ENCODE results near the gene NUP214. TPM values are rescaled to one million over a fixed set of nuclear protein-coding genes. Genes with fewer than 3 reads are reported as not detected.
"Not testable (repeated sequence)": the region's sequence is repeated elsewhere in the genome, so short reads cannot be mapped to it uniquely, and the experiment has no call there.

NUP214 gene
- total RNA-seq, 4 donors from 2014 or later, result 36.1 to 104 (median 69.6) TPM

GRCh38 chr9:131201856-131202255, 76.5 kb downstream of the NUP214 start:
- H3K4me1 ChIP-seq, result no peaks in the 10 kb centered on the region
- no peak for DNase-seq (ENCODE audit: low spot score in 2 of 2)
- H3K27ac ChIP-seq, result no peak overlapping the region
- TF ChIP-seq POLR2A (IDR thresholded peaks at IDR 0.05) (no peak), EP300 (IDR thresholded peaks at IDR 0.05) (no peak), POLR2AphosphoS5 (IDR thresholded peaks at IDR 0.05) (no peak)
- TF ChIP-seq, protein P1, sequence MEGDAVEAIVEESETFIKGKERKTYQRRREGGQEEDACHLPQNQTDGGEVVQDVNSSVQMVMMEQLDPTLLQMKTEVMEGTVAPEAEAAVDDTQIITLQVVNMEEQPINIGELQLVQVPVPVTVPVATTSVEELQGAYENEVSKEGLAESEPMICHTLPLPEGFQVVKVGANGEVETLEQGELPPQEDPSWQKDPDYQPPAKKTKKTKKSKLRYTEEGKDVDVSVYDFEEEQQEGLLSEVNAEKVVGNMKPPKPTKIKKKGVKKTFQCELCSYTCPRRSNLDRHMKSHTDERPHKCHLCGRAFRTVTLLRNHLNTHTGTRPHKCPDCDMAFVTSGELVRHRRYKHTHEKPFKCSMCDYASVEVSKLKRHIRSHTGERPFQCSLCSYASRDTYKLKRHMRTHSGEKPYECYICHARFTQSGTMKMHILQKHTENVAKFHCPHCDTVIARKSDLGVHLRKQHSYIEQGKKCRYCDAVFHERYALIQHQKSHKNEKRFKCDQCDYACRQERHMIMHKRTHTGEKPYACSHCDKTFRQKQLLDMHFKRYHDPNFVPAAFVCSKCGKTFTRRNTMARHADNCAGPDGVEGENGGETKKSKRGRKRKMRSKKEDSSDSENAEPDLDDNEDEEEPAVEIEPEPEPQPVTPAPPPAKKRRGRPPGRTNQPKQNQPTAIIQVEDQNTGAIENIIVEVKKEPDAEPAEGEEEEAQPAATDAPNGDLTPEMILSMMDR (IDR thresholded peaks at IDR 0.05), result no peak
- no peaks in the 10 kb centered on the region for H3K27me3 ChIP-seq
- H3K36me3 ChIP-seq, result peaks cover 96% of the 10 kb centered on the region
- no peaks in the 10 kb centered on the region for H3K9me3 ChIP-seq
- 94% methylated on average over 3 of the region's 3 CpGs for WGBS
- no peak overlapping the region for H3K4me3 ChIP-seq

DNA sequence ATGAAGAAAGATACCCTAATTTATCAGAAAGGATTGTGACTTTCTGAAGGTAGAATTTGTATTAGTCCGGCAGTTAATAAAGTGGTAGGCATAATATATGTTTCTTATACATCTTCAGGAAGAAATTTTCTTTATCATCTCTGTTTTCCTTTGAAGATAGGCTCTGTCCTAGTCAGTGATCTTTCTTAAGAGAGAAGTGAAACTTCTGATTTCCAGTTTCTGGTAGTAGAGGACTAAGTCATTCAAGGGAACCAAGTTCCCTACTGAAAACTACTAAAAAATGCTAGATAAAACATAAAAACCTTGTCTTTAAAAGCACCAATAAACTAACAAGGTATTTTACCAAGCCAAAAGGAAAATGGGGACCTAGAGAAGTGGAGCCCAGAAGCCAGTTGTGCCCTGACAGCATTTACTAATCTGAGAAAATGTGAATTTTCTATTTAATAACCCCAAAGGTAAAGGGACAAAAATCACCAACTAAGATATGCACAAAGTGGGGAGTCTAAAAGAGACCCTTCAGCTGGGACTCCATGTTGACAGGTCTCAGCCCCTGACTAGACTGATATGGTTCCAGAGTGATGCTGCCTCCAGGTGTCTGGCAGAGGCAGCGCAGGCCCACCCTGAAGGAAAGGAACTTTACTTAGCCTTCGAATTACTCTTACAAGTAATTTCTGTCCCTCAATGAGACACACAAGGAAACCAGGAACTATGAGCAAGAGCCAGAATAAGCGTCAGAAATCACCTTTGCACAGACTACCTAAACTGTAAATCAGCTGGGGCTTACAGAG, 78.2 kb downstream of the NUP214 start:
- TF ChIP-seq POLR2AphosphoS5 (IDR thresholded peaks at IDR 0.05) (no peak), EP300 (IDR thresholded peaks at IDR 0.05) (no peak), POLR2A (IDR thresholded peaks at IDR 0.05) (no peak)
- TF ChIP-seq, protein P1 (IDR thresholded peaks at IDR 0.05), result no peak
- no peaks in the 10 kb centered on the region for H3K27me3 ChIP-seq
- no peaks in the 10 kb centered on the region for H3K4me1 ChIP-seq
- no peaks in the 10 kb centered on the region for H3K9me3 ChIP-seq
- H3K4me3 ChIP-seq, result no peak overlapping the region
- 88% methylated on average over 4 of the region's 4 CpGs for WGBS
- DNase-seq (ENCODE audit: low spot score in 2 of 2), result no peak
- H3K36me3 ChIP-seq, result peaks cover 94% of the 10 kb centered on the region
- H3K27ac ChIP-seq, result no peak overlapping the region

GRCh38 chr9:131204285-131204684, 78.9 kb downstream of the NUP214 start:
- Histone ChIP-seq H3K4me3 (no peak overlapping the region), H3K27ac (no peak overlapping the region), H3K4me1 (no peaks in the 10 kb centered on the region), H3K36me3 (peaks cover 94% of the 10 kb centered on the region), H3K27me3 (no peaks in the 10 kb centered on the region), H3K9me3 (no peaks in the 10 kb centered on the region)
- no peak for DNase-seq (ENCODE audit: low spot score in 2 of 2)
- WGBS, result 87% methylated on average over 8 of the region's 8 CpGs
- TF ChIP-seq EP300 (IDR thresholded peaks at IDR 0.05) (no peak), POLR2AphosphoS5 (IDR thresholded peaks at IDR 0.05) (no peak), POLR2A (IDR thresholded peaks at IDR 0.05) (no peak)
- TF ChIP-seq, protein P1 (IDR thresholded peaks at IDR 0.05), result no peak

GRCh38 chr9:131206495-131206894, 81.1 kb downstream of the NUP214 start:
- DNase-seq (ENCODE audit: low spot score in 2 of 2), result no peak
- 99% methylated on average over 3 of the region's 3 CpGs for WGBS
- TF ChIP-seq POLR2A (IDR thresholded peaks at IDR 0.05) (no peak), EP300 (IDR thresholded peaks at IDR 0.05) (no peak), POLR2AphosphoS5 (IDR thresholded peaks at IDR 0.05) (no peak)
- TF ChIP-seq, protein P1 (IDR thresholded peaks at IDR 0.05), result no peak
- Histone ChIP-seq H3K27me3 (no peaks in the 10 kb centered on the region), H3K27ac (no peak overlapping the region), H3K4me3 (no peak overlapping the region), H3K36me3 (peaks cover 83% of the 10 kb centered on the region), H3K4me1 (no peaks in the 10 kb centered on the region), H3K9me3 (no peaks in the 10 kb centered on the region)

DNA sequence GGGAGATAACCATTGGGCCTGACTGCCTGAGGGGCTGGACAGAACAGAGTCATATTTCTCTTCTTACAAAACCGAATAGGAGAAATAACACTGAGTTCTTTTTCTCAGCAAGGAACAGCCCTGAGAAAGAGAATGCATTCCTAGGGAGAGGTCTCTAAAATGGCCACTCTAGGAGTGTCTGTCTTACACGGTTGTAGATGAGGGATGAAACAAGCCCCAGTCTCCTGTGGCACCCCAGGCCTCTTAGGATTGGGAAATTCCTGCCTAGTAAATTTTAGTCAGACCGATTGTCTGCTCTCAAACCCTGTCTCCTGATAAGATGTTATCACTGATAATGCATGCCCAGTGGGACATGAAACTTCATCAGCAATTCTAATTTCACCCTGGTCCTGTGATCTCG, 86.5 kb downstream of the NUP214 start:
- 94% methylated on average over 4 of the region's 4 CpGs for whole genome bisulfite sequencing

More for the DNA sequence above, 86.5 kb downstream of the NUP214 start:
- H3K4me3 ChIP-seq; H3K27ac ChIP-seq; H3K9me3 ChIP-seq; H3K4me1 ChIP-seq; DNase-seq (ENCODE audit: low spot score in 2 of 2); H3K27me3 ChIP-seq: not testable (repeated sequence)
- H3K36me3 ChIP-seq, result peaks cover 37% of the 10 kb centered on the region
